ENCODE results near the gene MED26. TPM values are rescaled to one million over a fixed set of nuclear protein-coding genes. Genes with fewer than 3 reads are reported as not detected.

MED26 gene
- total and polyA plus RNA-seq, 9 of the 15 experiments (the other 6 are each of a cell fraction or from before 2014, with no cell fraction given), result 0.71 to 15.1 (median 6.2) TPM

GRCh38 chr19:16531380-16531669 lies 96.7 kb downstream of the MED26 start:
- TF ChIP-seq ETV1 (tag; conservative IDR thresholded peaks at IDR 0.05; ENCODE audit: low read depth), result no peak
- 0 out of 2 replicates have a peak, but pooled peaks have one; percentile 9 for TF ChIP-seq RBFOX2 (IDR thresholded peaks at IDR 0.05; ENCODE audit: low read depth, low read length)
- peak; percentile 30; the same call in 1 of the 2 replicates for TF ChIP-seq POLR2G (IDR thresholded peaks at IDR 0.05; ENCODE audit: low read depth, low read length)
- peaks cover 0 to 23% of the 10 kb centered on the region in 2 experiments; a peak in 1 of 5 replicates for H3K4me1 ChIP-seq (replicated peaks in 1 of 2; ENCODE audit: control insufficient read depth in 2 of 2, insufficient read depth in 2 of 2, low read length in 2 of 2)
- no peak overlapping the region for H3K4me2 ChIP-seq (ENCODE audit: insufficient read depth, low read length)
- H2AFZ ChIP-seq (ENCODE audit: low read depth, low read length), result no peak overlapping the region
- ChIA-PET CTCF (ENCODE audit: low intra/inter-chr PET ratio) (no interaction called here), POLR2A (interaction anchor here (0.6 kb wide), 1 partner anchor 58 kb away, joined by 3 read pairs; no protein-coding TSS in a partner anchor)
- peaks cover 11% of the 10 kb centered on the region; the same call in 1 of the 2 replicates for H4K20me1 ChIP-seq (replicated peaks; ENCODE audit: control insufficient read depth, insufficient read depth, low read length)
- ATAC-seq, result no peak
- peaks cover 99% of the 10 kb centered on the region; the same call in 2 of the 3 replicates for H3K36me3 ChIP-seq (ENCODE audit: control insufficient read depth, insufficient read depth, low read length)
- 97% methylated on average over 6 of the region's 12 CpGs for WGBS (ENCODE audit: insufficient coverage, low coverage, missing lambda C conversion rate)
- no peak overlapping the region for H3K4me3 ChIP-seq
- no peaks in the 10 kb centered on the region for H3K9me1 ChIP-seq (ENCODE audit: control insufficient read depth, insufficient read depth, low read length)
- no TSS peak for BruUV-seq (replicated peaks)
- no peaks in the 10 kb centered on the region for H3K27me3 ChIP-seq (ENCODE audit: control insufficient read depth in 2 of 2, insufficient read depth in 2 of 2, low read length in 2 of 2)
- no peak overlapping the region for H3K27ac ChIP-seq (ENCODE audit: extremely low read depth, low read depth, low read length)
- peaks cover 8% of the 10 kb centered on the region for H3K79me2 ChIP-seq (ENCODE audit: control insufficient read depth, insufficient read depth, low read length)
- FAIRE-seq, result no peak
- H3K9me3 ChIP-seq (replicated peaks; ENCODE audit: control insufficient read depth, insufficient read depth, low read depth, low read length), result no peaks in the 10 kb centered on the region
- peak in 1 of 4 experiments; percentile 7 for DNase-seq (ENCODE audit: extremely low read depth in 1 of 4, low spot score in 3 of 4)
- intact Hi-C loops (cut with micrococcal nuclease), result no loop called here
- in situ Hi-C loops (cut with MboI), result no loop called here
- H3K9ac ChIP-seq (ENCODE audit: insufficient read depth in 1 of 2, low read depth in 2 of 2, low read length in 2 of 2), result peak overlapping the region in 1 of 2 experiments; percentile 9; a peak in 1 of 4 replicates

GRCh38 chr19:16530540-16531379 lies 97.2 kb downstream of the MED26 start:
- Histone ChIP-seq H2AFZ (ENCODE audit: low read depth, low read length) (no peak overlapping the region), H3K79me2 (ENCODE audit: control insufficient read depth, insufficient read depth, low read length) (peaks cover 2% of the 10 kb centered on the region; the same call in 2 of the 3 replicates), H3K27me3 (ENCODE audit: control insufficient read depth in 2 of 2, insufficient read depth in 2 of 2, low read length in 2 of 2) (no peaks in the 10 kb centered on the region), H3K4me2 (ENCODE audit: insufficient read depth, low read length) (no peak overlapping the region), H3K4me3 (no peak overlapping the region), H3K9me1 (ENCODE audit: control insufficient read depth, insufficient read depth, low read length) (no peaks in the 10 kb centered on the region), H3K4me1 (replicated peaks in 1 of 2; ENCODE audit: control insufficient read depth in 2 of 2, insufficient read depth in 2 of 2, low read length in 2 of 2) (peaks cover 0 to 21% of the 10 kb centered on the region in 2 experiments; a peak in 1 of 5 replicates), H3K27ac (ENCODE audit: extremely low read depth, low read depth, low read length) (no peak overlapping the region), H3K36me3 (ENCODE audit: control insufficient read depth, insufficient read depth, low read length) (peaks cover 99% of the 10 kb centered on the region; the same call in 2 of the 3 replicates), H4K20me1 (replicated peaks; ENCODE audit: control insufficient read depth, insufficient read depth, low read length) (peaks cover 5% of the 10 kb centered on the region; the same call in 1 of the 2 replicates), H3K9ac (ENCODE audit: insufficient read depth in 1 of 2, low read depth in 2 of 2, low read length in 2 of 2) (peak overlapping the region in 1 of 2 experiments; percentile 64; a peak in 1 of 4 replicates), H3K9me3 (replicated peaks; ENCODE audit: control insufficient read depth, insufficient read depth, low read depth, low read length) (no peaks in the 10 kb centered on the region)
- WGBS (ENCODE audit: insufficient coverage, low coverage, missing lambda C conversion rate), result 96% methylated on average over 32 of the region's 43 CpGs
- POLR2A ChIA-PET, result interaction anchor here (0.6 to 1.1 kb wide), 4 partner anchors 10 to 59 kb away, joined by 3 to 4 read pairs (median 3); no protein-coding TSS in a partner anchor
- CTCF ChIA-PET (ENCODE audit: low intra/inter-chr PET ratio), result no interaction called here
- TF ChIP-seq ZBTB33 (CRISPR knock-in tag; IDR thresholded peaks at IDR 0.05) (0 out of 2 replicates have a peak, but pooled peaks have one; percentile 25), RBFOX2 (IDR thresholded peaks at IDR 0.05; ENCODE audit: low read depth, low read length) (peak; percentile 22), POLR2H (tag; IDR thresholded peaks at IDR 0.05; ENCODE audit: low read depth) (no peak), CHD2 (IDR thresholded peaks at IDR 0.05; ENCODE audit: low read depth, low read length) (no peak), POLR2G (IDR thresholded peaks at IDR 0.05; ENCODE audit: low read depth, low read length) (0 out of 2 replicates have a peak, but pooled peaks have one; percentile 43)
- peak in 2 of 4 experiments; percentile 13 to 17 for DNase-seq (ENCODE audit: extremely low read depth in 1 of 4, low spot score in 3 of 4)
- no peak for ATAC-seq
- in situ Hi-C loops (cut with MboI) (no loop called here), intact Hi-C loops (cut with micrococcal nuclease) (no loop called here)
- FAIRE-seq, result no peak
- BruUV-seq (replicated peaks), result no TSS peak

Data from K562 (cell line).